ENCODE results near the gene TSPAN11.

GRCh38 chr12:30977124-30977523 lies 50.6 kb downstream of the TSPAN11 start:
- no peak for TF ChIP-seq CTCF (IDR thresholded peaks at IDR 0.05 in 8 of 11, conservative IDR thresholded peaks at IDR 0.05 in 3 of 11)
- no peak for TF ChIP-seq POLR2A (IDR thresholded peaks at IDR 0.05)
- no peak for TF ChIP-seq POLR2AphosphoS5 (IDR thresholded peaks at IDR 0.05)

Data from spleen (tissue), 7 donors.